WTC11 (cell line): ENCODE data around the gene EGFR.

Source experiments
- AFF4 ChIP-seq: sonication (generic); formaldehyde crosslinking; IDR thresholded peaks from 2 replicates; pipeline ENCODE4 v1.8.1; 2023; ENCODE audit warnings: mild to moderate bottlenecking, missing genetic modification reagents, borderline replicate concordance
- CREB1 ChIP-seq: sonication (generic); formaldehyde crosslinking; IDR thresholded peaks from 2 replicates; pipeline ENCODE4 v1.8.0; 2023; ENCODE audit warnings: mild to moderate bottlenecking, missing genetic modification reagents
- CTCF ChIP-seq: fragments of 200-600 bp; IDR thresholded peaks from 2 replicates; pipeline ENCODE4 v1.8.0; 2022; ENCODE audit warnings: antibody characterized with exemption
- MLX ChIP-seq: sonication (generic); formaldehyde crosslinking; IDR thresholded peaks from 2 replicates; pipeline ENCODE4 v1.8.1; 2023; ENCODE audit warnings: mild to moderate bottlenecking, missing genetic modification reagents, moderate library complexity
- MYBL2 ChIP-seq: sonication (generic); formaldehyde crosslinking; IDR thresholded peaks from 2 replicates; pipeline ENCODE4 v1.8.1; 2023; ENCODE audit warnings: mild to moderate bottlenecking, moderate library complexity, missing genetic modification reagents
- NR1H2 ChIP-seq: sonication (generic); formaldehyde crosslinking; IDR thresholded peaks from 2 replicates; pipeline ENCODE4 v1.9.0; 2021; ENCODE audit warnings: mild to moderate bottlenecking, moderate library complexity, missing genetic modification reagents
- TCF7 ChIP-seq: sonication (generic); formaldehyde crosslinking; IDR thresholded peaks from 2 replicates; pipeline ENCODE4 v1.8.0; 2022; ENCODE audit warnings: mild to moderate bottlenecking, low read depth, missing genetic modification reagents, moderate library complexity
- TEAD4 ChIP-seq: sonication (generic); formaldehyde crosslinking; IDR thresholded peaks from 2 replicates; pipeline ENCODE4 v1.8.0; 2022; ENCODE audit warnings: mild to moderate bottlenecking, missing genetic modification reagents
- USF2 ChIP-seq: sonication (generic); formaldehyde crosslinking; IDR thresholded peaks from 2 replicates; pipeline ENCODE4 v1.8.1; 2023; ENCODE audit warnings: mild to moderate bottlenecking, missing genetic modification reagents, moderate library complexity

- TF ChIP-seq NR1H2 (CRISPR knock-in tag), result no peak
- TF ChIP-seq TEAD4 (CRISPR knock-in tag), result no peak
- TF ChIP-seq CTCF, result no peak
- no peak for TF ChIP-seq MLX (CRISPR knock-in tag)
- no peak for TF ChIP-seq TCF7
- no peak for TF ChIP-seq AFF4 (CRISPR knock-in tag)
- TF ChIP-seq USF2, result no peak
- TF ChIP-seq CREB1 (CRISPR knock-in tag), result no peak
- TF ChIP-seq MYBL2 (CRISPR knock-in tag), result no peak
Observed at GRCh38 chr7:55171157-55171556, 152.3 kb downstream of the EGFR start.
